Measurements from ENCODE around the gene AMZ2. TPM values are rescaled to one million over a fixed set of nuclear protein-coding genes. Genes with fewer than 3 reads are reported as not detected.
"Not testable (repeated sequence)": the region's sequence is repeated elsewhere in the genome, so short reads cannot be mapped to it uniquely, and the experiment has no call there.

AMZ2 gene
- total RNA-seq, 1 experiment from 2014 or later: 59.6 TPM

DNA sequence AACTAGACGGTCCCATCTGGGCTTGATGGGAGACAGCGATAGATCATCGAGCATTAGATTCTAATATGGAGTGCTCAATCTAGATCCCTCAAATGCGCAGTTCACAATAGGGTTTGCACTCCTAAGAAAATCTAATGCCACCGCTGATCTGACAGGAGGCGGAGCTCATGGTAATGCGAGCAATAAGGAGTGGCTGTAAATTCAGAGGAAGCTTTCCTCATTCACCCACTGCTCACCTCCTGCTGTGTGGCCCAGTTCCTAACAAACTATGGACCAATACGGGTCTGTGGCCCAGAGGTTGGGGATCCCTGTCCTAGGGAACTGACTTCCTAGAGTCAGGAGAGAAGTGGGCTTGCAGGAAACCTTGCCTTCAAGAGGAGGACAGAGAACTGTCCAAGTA is 25.2 kb upstream of the AMZ2 start:
- in situ Hi-C loops (cut with HindIII; ENCODE audit: low pct_unique_long_range_greater_than_20kb, low sequenced_read_pairs): no loop called here
- Histone ChIP-seq H3K27ac (ENCODE audit: low read length) (no peak overlapping the region), H3K4me1 (ENCODE audit: control insufficient read depth, insufficient read depth, low read length) (no peaks in the 10 kb centered on the region), H3K4me3 (ENCODE audit: low read depth in 2 of 2, low read length in 2 of 2) (no peak overlapping the region), H3K36me3 (ENCODE audit: control insufficient read depth, insufficient read depth, low read length) (no peaks in the 10 kb centered on the region), H3K9me3 (ENCODE audit: control insufficient read depth, insufficient read depth, low read depth, low read length) (no peaks in the 10 kb centered on the region), H3K27me3 (ENCODE audit: control insufficient read depth, insufficient read depth, low read length) (no peaks in the 10 kb centered on the region)
- BruUV-seq (replicated peaks): no TSS peak
- ChIA-PET POLR2A (no interaction called here), CTCF (no interaction called here)
- DNase-seq (ENCODE audit: low read depth, low spot score) (no peak), ATAC-seq (no peak)
- TF ChIP-seq, protein P1, sequence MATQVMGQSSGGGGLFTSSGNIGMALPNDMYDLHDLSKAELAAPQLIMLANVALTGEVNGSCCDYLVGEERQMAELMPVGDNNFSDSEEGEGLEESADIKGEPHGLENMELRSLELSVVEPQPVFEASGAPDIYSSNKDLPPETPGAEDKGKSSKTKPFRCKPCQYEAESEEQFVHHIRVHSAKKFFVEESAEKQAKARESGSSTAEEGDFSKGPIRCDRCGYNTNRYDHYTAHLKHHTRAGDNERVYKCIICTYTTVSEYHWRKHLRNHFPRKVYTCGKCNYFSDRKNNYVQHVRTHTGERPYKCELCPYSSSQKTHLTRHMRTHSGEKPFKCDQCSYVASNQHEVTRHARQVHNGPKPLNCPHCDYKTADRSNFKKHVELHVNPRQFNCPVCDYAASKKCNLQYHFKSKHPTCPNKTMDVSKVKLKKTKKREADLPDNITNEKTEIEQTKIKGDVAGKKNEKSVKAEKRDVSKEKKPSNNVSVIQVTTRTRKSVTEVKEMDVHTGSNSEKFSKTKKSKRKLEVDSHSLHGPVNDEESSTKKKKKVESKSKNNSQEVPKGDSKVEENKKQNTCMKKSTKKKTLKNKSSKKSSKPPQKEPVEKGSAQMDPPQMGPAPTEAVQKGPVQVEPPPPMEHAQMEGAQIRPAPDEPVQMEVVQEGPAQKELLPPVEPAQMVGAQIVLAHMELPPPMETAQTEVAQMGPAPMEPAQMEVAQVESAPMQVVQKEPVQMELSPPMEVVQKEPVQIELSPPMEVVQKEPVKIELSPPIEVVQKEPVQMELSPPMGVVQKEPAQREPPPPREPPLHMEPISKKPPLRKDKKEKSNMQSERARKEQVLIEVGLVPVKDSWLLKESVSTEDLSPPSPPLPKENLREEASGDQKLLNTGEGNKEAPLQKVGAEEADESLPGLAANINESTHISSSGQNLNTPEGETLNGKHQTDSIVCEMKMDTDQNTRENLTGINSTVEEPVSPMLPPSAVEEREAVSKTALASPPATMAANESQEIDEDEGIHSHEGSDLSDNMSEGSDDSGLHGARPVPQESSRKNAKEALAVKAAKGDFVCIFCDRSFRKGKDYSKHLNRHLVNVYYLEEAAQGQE (IDR thresholded peaks at IDR 0.05; ENCODE audit: insufficient read depth in 1 of 2, low read depth in 2 of 2, low read length in 1 of 2): no peak
- intact Hi-C loops (cut with micrococcal nuclease; ENCODE audit: unreplicated experiment): no loop called here

DNA sequence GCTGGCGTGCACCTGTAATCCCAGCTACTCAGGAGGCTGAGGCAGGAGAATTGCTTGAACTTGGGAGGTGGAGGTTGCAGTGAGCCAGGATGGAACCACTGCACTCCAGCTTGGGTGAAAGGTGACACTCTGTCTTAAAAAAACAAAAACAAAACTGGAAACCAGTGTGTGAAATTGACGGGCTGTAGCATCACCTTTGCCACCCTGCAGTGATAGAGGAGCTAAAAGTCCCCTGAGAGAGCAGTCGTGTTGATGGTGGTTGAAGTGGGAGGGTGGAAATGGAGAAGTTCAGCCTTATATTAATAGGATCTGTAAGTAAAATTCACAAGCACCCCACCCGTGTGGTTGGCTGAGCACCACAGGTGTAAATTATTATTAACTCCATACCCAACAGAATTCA is 22.8 kb upstream of the AMZ2 start:
- intact Hi-C loops (cut with micrococcal nuclease; ENCODE audit: unreplicated experiment); H3K36me3 ChIP-seq (ENCODE audit: control insufficient read depth, insufficient read depth, low read length); CTCF ChIA-PET; in situ Hi-C loops (cut with HindIII; ENCODE audit: low pct_unique_long_range_greater_than_20kb, low sequenced_read_pairs); ATAC-seq; H3K9me3 ChIP-seq (ENCODE audit: control insufficient read depth, insufficient read depth, low read depth, low read length); H3K27ac ChIP-seq (ENCODE audit: low read length); H3K4me1 ChIP-seq (ENCODE audit: control insufficient read depth, insufficient read depth, low read length); DNase-seq (ENCODE audit: low read depth, low spot score); H3K4me3 ChIP-seq (ENCODE audit: low read depth in 2 of 2, low read length in 2 of 2); POLR2A ChIA-PET; BruUV-seq (replicated peaks); H3K27me3 ChIP-seq (ENCODE audit: control insufficient read depth, insufficient read depth, low read length): not testable (repeated sequence)

DNA sequence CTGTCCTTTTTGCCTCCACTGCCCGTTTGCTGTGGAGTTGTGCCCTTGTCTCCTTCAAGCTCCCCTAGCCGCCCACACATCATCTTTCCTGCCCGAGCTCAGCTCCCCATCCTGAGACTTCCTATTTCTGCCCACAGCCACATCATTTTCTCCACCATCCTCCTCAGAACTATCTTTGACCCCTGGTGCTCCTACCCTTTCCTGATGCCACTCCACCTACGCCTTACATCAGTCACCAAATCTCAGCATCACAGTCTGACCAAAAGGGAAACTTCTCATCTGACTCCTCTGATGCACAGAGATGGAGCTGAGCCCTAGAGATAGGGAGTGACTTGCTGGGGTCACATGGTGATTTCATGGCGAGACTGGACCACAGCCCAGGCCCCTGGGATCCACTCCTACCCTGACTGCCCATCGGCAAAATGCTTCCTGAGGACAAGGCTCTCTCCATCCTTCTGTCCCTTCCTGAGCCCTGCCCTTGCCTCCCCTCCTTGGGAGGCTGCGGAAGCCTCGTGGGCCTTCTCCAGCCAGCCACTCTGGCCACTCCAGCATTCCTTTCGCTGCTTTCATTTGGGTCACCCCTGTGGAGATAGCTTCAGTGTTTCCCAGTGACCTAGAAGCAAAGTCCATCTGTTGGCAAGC is 19.7 kb upstream of the AMZ2 start:
- POLR2A ChIA-PET; H3K27ac ChIP-seq (ENCODE audit: low read length); H3K27me3 ChIP-seq (ENCODE audit: control insufficient read depth, insufficient read depth, low read length); H3K36me3 ChIP-seq (ENCODE audit: control insufficient read depth, insufficient read depth, low read length); H3K4me3 ChIP-seq (ENCODE audit: low read depth in 2 of 2, low read length in 2 of 2); H3K9me3 ChIP-seq (ENCODE audit: control insufficient read depth, insufficient read depth, low read depth, low read length); BruUV-seq (replicated peaks); ATAC-seq; in situ Hi-C loops (cut with HindIII; ENCODE audit: low pct_unique_long_range_greater_than_20kb, low sequenced_read_pairs); intact Hi-C loops (cut with micrococcal nuclease; ENCODE audit: unreplicated experiment); H3K4me1 ChIP-seq (ENCODE audit: control insufficient read depth, insufficient read depth, low read length); DNase-seq (ENCODE audit: low read depth, low spot score); CTCF ChIA-PET: not testable (repeated sequence)

DNA sequence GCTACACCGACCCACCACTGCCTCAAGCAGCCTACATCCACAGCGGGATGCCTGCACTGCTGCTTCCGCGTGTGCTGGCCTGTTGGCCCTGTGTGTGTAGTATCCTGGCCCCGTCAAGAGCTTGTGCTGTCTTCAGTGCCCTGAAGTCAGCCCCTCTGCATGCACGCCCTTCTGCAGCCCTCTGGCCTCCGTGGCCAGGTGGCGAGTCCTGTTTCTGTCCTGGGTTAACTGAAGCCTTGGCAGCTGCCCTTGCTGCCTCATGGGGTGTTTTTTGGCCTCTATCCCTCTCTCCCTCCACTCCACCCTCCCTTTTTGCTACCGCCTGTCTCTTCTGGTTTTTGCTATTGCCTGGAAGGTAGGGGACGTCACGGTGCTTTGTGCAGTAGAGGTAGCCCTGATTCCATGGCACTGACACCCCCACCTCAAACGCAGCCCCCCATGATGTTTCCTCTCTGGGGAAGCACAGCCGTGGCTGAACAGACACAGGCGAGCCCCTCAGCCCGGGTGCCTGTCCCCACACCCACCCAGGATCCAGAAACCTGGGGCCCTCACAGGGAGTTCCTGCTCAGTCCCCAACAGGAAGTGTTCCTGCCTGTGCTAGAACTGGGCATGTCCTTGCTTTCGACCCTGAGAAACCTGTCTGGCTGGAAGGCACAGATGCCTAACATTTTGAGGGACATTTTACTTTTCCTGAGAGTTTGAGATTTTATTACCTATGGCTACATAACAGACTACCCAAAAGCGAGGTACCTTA is 18.8 kb upstream of the AMZ2 start:
- ATAC-seq: no peak
- POLR2A ChIA-PET: no interaction called here

More for the DNA sequence above, 18.8 kb upstream of the AMZ2 start:
- H3K27me3 ChIP-seq (ENCODE audit: control insufficient read depth, insufficient read depth, low read length): no peaks in the 10 kb centered on the region
- H3K9me3 ChIP-seq (ENCODE audit: control insufficient read depth, insufficient read depth, low read depth, low read length): no peaks in the 10 kb centered on the region
- TF ChIP-seq, protein P1 (IDR thresholded peaks at IDR 0.05; ENCODE audit: insufficient read depth in 1 of 2, low read depth in 2 of 2, low read length in 1 of 2): no peak
- TF ChIP-seq TCF7L2 (IDR thresholded peaks at IDR 0.05; ENCODE audit: low read depth, low read length) (no peak), POLR2AphosphoS5 (IDR thresholded peaks at IDR 0.05; ENCODE audit: low read depth, low read length) (no peak), SIN3A (IDR thresholded peaks at IDR 0.05; ENCODE audit: borderline replicate concordance, insufficient read depth, low read depth, low read length) (no peak)
- TF ChIP-seq, protein P2, sequence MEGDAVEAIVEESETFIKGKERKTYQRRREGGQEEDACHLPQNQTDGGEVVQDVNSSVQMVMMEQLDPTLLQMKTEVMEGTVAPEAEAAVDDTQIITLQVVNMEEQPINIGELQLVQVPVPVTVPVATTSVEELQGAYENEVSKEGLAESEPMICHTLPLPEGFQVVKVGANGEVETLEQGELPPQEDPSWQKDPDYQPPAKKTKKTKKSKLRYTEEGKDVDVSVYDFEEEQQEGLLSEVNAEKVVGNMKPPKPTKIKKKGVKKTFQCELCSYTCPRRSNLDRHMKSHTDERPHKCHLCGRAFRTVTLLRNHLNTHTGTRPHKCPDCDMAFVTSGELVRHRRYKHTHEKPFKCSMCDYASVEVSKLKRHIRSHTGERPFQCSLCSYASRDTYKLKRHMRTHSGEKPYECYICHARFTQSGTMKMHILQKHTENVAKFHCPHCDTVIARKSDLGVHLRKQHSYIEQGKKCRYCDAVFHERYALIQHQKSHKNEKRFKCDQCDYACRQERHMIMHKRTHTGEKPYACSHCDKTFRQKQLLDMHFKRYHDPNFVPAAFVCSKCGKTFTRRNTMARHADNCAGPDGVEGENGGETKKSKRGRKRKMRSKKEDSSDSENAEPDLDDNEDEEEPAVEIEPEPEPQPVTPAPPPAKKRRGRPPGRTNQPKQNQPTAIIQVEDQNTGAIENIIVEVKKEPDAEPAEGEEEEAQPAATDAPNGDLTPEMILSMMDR (IDR thresholded peaks at IDR 0.05): no peak
- no peaks in the 10 kb centered on the region for H3K36me3 ChIP-seq (ENCODE audit: control insufficient read depth, insufficient read depth, low read length)
- intact Hi-C loops (cut with micrococcal nuclease; ENCODE audit: unreplicated experiment) (no loop called here), in situ Hi-C loops (cut with HindIII; ENCODE audit: low pct_unique_long_range_greater_than_20kb, low sequenced_read_pairs) (no loop called here)
- no TSS peak for BruUV-seq (replicated peaks)
- no peaks in the 10 kb centered on the region for H3K4me1 ChIP-seq (ENCODE audit: control insufficient read depth, insufficient read depth, low read length)
- CTCF ChIA-PET: no interaction called here
- DNase-seq (ENCODE audit: low read depth, low spot score): no peak
- no peak overlapping the region for H3K27ac ChIP-seq (ENCODE audit: low read length)
- H3K4me3 ChIP-seq (ENCODE audit: low read depth in 2 of 2, low read length in 2 of 2): no peak overlapping the region
